HG03571 (cell line): ENCODE measurements around the gene MTCL1.

Experiments
- ATAC-seq: cut with Tn5 transposase; IDR thresholded peaks from one replicate; pipeline ENCODE4 v1.9.1; 2021; ENCODE audit not compliant: unreplicated experiment

MTCL1 gene

DNA sequence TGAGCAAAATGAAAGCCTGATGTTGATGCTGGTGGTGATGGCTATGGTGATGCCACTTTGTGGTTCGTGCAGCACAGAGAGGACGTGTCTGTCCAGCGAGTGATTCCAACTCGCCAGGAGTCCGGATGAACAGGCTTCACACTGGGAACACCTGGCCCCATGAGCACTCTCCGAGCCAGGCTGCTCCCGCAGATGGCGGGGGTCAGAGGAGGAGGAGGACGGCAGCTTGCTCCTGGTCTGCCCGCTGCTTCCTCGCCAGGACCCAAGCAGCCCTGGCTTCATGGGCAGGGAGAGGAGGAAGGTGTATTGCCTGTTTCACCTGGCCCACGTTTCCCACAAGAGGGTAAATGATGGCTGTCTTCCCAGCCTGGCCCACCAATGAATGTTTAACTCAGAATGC lies 121.6 kb downstream of the MTCL1 start:
- no peak for ATAC-seq

- no peak for ATAC-seq
Measured at GRCh38 chr18:8828300-8828699, 122.9 kb downstream of the MTCL1 start.

DNA sequence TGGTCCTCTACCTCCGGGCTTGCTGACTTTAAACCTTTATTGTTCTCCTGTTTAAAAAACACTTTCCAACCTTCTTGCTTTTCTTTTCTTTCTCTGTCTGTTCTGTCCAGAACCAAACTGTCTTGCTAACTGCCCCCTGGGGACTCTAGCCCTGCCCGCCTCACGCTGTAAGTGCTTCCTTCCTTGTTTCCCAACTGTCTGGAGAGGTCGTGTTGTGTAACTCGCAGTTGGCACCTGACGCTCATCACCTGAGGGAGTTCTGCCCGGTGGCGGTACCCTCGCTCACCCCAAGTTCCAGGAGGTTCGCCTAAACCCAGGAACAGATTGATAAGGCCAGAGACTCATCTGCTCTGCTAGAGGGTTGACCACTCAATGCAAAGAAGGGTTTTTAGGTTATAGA lies 123.4 kb downstream of the MTCL1 start:
- ATAC-seq, result no peak

DNA sequence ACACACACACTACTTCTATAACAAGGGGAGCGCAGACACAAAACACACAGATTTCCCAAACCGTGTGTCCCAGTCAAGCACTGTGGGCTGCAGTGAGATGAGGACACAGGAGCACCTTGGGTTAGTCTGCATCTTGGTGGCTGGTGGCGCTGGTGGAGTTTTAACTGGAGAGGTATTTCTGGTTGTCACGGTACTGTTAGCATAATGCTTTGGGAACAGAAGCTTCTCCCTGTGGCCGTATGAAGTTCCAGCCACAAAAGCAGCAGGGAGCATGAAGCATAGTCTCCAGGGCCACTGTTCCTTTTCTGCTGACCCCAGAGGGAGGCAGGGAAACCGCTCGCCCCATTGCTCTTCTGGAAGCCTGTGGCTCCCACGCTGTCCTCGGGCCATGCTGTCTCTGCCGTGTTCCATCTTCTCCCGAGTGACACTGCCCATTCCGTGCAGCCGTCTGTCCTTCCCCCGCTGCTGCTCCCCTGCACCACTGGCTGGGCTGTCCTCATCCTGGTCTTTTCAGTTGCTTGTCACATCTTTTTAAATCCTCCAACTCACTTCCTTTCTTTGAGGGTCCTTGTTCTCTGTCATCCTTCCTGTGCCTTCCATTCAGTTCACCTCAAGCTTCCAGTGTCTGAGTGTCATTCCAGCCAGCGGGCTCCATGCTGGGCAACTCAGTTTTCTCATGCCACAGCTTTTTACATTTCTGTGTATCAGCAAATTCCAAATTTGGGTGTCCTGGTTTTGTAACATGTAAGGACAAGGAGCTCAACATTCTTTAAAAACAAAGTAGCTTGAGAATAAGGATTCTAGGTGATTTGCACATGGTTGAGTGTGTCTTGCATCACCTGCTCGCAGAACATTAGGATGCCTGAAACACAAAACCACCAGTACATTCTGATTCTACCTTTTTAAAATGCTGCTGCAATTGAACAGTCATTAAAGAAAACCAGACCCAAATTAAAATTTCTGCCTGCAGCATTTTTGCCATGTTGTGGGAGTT lies 125.0 kb downstream of the MTCL1 start:
- ATAC-seq, result no peak

GRCh38 chr18:8831112-8831511 lies 125.8 kb downstream of the MTCL1 start:
- no peak for ATAC-seq

- no peak for ATAC-seq
Measured at GRCh38 chr18:8831531-8831930, 126.2 kb downstream of the MTCL1 start.

DNA sequence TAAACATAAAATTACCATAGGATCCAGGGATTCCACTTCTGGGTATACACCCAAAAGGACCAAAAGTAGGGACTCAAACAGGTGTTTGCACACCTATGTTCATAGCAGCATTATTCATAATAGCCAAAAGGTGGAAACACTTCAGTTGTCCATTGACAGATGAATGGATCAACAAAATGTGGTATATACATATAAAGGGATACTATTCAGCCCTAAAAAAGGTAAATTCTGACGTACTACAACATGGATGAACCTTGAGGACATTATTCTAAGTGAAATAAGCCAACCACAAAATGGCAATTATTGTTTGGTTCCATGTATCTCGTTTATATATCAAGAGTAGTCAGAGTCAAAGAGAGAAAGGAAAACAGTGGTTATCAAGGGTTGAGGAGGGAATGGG lies 128.1 kb downstream of the MTCL1 start:
- ATAC-seq, result no peak

- no peak for ATAC-seq
Measured at GRCh38 chr18:8834881-8835280, 129.5 kb downstream of the MTCL1 start.

DNA sequence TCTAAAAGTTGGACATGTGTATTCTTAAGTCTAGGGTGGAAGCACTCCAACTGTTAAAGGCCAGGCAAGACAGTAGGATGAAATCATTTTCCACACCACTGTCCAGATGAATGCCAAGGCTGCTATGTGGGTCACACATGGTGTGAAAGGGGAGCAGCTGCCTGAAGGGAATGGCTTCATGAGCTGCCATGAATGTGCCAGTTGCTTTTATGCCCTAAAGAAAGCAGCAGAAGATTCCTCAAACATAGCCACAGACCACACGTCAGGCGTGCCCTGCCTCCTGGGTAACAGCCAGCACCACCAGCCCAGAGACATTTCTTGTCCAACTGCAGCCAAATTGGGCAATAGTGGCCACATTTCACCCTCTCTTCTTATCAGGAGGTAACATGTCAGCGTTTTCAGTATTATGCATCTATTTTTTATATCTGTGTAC lies 130.2 kb downstream of the MTCL1 start:
- no peak for ATAC-seq

DNA sequence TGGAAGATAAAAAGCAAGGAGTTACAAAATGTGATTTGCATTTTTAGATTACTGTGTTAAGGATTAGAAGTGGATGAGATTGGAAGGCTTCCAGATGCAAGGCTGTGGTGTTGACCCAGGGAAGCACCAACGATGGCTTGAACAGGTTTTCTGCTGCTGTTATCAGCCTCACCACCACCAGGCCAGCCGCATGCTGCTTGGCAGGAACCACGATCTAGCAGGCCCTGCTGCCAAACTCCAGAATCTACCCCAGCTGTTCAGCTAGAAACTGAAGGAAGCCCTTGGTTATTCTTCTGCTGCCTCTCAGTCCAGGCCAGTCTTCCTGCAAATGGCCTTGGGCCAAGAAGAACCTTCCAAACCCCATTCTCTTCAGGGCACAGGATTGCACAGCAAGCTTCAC lies 133.9 kb downstream of the MTCL1 start:
- no peak for ATAC-seq

DNA sequence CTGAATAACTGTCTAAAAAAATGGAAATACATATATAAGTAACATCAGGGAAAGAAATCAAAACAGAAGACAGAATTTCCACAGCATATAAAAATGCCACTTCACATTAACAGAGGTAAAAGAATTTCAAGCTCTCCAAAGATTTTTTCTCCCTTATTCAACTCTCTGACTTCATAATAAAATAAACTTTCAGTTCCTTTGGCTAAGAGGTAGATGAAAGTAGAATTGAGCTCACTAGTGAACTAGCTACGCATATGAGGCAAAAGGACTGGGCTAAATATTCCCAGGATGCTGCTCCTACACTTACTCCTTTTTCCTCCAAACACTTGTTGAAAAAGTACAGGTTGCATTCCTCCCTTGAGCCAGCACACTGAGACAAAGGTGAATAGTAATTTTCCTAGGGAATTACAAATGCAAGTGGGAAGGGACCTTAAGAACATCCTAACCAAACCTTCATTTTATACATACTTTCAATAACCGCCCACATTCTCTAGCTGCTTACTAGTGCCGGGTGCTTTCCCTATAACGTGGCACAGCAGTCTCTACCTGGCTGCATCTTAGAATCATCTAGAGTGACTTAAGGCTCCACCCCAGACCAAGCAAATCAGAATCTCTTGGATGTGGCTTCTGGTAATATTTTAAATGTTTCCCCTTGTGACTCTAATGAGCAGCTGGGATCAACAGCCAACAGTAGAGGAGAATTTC lies 136.6 kb downstream of the MTCL1 start:
- ATAC-seq, result no peak

- ATAC-seq, result no peak
Measured at GRCh38 chr18:8842506-8842905, 137.2 kb downstream of the MTCL1 start.

DNA sequence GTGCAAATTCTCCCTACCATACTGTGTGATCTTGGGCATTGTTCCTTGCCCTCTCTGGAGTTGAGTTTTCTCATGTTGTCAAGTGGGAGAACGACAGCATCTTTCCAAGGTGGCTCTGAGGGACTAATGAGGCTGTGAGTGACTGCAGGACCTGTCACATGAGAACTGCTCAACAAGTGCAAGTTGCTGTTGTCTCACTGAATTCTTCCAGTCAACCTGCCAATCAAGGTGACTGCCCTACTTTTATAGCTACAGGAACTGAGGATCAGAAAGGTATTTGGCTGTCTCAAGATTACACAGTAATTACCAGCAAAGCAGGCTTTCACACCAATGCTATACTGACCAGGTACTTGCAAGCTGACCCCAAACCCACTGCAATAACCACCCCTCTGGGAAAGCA lies 137.6 kb downstream of the MTCL1 start:
- ATAC-seq, result no peak

DNA sequence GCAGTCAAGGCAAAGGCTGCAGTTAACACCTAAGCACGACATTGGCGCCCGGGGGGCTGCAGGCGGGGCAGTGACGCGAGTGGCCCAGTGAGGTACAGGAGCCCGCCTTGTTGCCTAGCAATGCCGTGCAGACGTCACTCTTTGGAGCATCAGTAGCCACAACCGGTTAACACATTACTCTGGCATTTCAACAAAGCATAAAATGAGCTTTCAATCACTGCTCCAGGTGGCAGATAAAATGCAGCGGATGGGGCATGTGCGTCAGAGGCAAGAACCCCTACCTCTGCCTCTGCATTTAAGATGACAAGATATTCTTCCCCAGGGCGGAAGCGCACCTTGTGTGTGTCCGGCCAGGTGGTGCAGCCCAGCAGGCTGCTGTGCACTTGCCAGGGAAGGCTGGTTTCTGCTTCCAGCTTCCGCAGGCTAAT lies 139.4 kb downstream of the MTCL1 start:
- ATAC-seq, result no peak

GRCh38 chr18:8845506-8845905 lies 140.2 kb downstream of the MTCL1 start:
- no peak for ATAC-seq

DNA sequence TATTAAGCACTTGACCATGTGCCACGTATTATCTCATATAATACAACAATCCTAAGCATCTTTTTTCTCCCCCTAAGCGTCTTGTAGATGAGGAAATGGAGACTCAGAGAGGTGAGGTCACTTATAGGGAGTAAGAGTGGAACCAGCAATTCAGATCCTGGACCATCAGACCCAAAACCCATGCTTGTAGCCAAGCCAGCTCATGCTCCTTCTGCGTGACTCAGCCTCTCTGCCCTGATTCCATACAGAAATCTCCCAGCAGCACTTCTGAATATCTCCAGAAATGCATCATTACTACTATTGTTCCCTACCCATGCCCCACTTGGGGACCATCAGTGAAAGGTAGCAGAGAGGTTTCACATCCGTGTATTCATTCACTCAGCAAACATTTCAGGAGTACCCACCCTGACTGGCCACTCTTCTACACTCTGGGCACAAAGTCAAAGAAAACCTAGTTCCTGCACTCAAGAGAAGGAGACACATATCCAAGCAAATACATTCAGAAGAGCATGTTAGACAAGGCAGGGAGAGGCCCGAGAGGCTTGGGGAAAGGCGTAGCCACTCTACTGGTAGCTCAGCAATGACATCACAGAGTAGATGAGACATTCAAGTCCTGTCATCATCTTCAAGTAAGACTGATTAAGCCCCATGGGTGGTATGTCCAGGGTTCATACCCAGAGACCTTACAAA lies 141.9 kb downstream of the MTCL1 start:
- ATAC-seq, result no peak

- no peak for ATAC-seq
Measured at GRCh38 chr18:8847900-8848299, 142.5 kb downstream of the MTCL1 start.

DNA sequence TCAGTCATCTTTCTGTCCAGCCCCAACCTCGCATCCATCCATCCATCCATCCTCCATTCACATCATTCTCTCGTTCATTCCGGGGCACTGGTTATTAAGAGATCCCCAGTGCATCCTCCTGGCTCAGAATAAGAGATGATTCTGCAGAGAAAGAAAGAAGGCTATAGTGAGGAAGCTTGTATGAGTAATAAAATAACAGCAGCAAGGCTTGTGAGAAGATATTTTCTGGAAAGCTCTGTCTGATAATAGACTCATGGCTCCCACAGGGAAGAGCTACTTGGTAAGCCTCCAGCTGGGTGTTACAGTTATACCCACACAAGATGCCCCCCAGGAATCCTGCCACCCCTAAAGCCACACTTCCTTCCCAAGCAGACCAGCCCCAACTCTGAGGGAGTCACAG lies 143.2 kb downstream of the MTCL1 start:
- no peak for ATAC-seq

DNA sequence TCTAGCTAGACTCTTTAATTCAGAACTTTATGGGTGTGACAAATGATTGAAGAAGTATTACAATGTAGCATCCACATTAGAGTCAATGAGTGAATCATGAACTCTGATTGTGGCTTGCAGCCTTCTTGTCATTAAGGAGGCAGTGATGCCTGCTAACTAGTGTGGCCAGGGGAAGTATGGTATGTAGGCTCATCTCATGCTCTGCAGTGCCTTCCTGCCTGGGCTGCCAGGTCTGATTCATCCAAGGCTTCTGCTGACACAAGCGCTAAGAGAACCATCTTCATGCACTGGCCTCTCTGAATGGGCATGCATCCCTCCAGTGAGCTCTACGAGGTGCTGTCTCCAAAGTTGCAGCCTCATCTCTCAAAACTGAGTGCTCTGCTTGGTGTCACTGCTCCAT lies 144.3 kb downstream of the MTCL1 start:
- no peak for ATAC-seq

DNA sequence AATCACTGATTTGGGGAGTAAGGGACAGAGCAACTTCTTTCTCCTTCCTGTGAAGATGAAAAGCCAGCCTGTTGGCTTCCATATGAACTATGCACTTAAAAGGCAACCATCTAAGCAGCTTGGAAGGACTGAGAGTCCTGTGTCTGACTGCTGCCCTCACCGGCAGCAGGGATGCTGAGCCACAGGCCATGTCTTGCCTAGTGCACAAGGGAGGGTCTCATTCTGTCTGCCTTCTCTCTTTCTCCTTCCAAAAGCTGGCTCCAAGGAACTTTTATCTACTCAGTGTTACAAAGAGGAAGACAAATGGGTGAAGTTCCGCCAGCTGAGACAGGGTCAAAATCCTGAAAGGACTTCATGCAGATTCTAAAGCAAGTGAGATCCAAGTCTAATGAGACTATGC lies 146.3 kb downstream of the MTCL1 start:
- no peak for ATAC-seq

DNA sequence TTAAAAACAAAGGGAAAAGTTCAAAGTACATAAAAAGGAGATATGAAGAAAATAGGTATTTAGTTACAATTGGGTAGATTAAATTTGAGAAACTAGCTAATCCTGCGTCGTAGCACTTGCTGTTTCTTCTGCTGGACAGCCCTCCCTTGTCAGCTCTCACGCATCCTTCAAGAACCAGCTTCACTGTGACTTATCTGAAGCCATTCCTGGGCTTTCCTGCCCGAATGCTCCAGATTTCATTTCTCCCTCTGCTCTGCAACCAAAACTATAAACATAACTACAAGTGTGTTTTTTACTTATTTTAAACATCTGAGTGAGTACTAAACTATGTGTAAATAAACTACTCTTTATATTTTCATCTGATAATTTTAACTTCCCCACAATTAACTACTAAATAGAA lies 149.2 kb downstream of the MTCL1 start:
- no peak for ATAC-seq

GRCh38 chr18:8854962-8855361 lies 149.6 kb downstream of the MTCL1 start:
- ATAC-seq, result no peak
